Putamen (tissue), 1 donor: ENCODE data around the gene C21orf91.

ENCODE experiments used
- DNase-seq: peaks from one replicate; pipeline ENCODE4 v3.0.0-alpha.2; 2016; ENCODE audit warnings: low spot score

C21orf91 gene

GRCh38 chr21:17797967-17798366 lies 21.2 kb downstream of the C21orf91 start:
- no peak for DNase-seq

- no peak for DNase-seq
Observed at GRCh38 chr21:17796503-17796902, 22.7 kb downstream of the C21orf91 start.

GRCh38 chr21:17796037-17796403 lies 23.1 kb downstream of the C21orf91 start:
- no peak for DNase-seq

GRCh38 chr21:17795146-17796036 lies 23.8 kb downstream of the C21orf91 start:
- no peak for DNase-seq

- no peak for DNase-seq
Observed at GRCh38 chr21:17794518-17795145, 24.5 kb downstream of the C21orf91 start.

- no peak for DNase-seq
Observed at GRCh38 chr21:17793246-17794123, 25.7 kb downstream of the C21orf91 start.

GRCh38 chr21:17789656-17790055 lies 29.5 kb downstream of the C21orf91 start:
- no peak for DNase-seq

GRCh38 chr21:17789069-17789468 lies 30.1 kb downstream of the C21orf91 start:
- DNase-seq = no peak

GRCh38 chr21:17786851-17787181 lies 32.3 kb downstream of the C21orf91 start:
- DNase-seq = no peak

- no peak for DNase-seq
Observed at GRCh38 chr21:17786071-17786850, 32.9 kb downstream of the C21orf91 start.

GRCh38 chr21:17785403-17785788 lies 33.8 kb downstream of the C21orf91 start:
- DNase-seq = no peak

GRCh38 chr21:17784604-17785402 lies 34.4 kb downstream of the C21orf91 start:
- no peak for DNase-seq

- no peak for DNase-seq
Observed at GRCh38 chr21:17784180-17784598, 35.0 kb downstream of the C21orf91 start.

- no peak for DNase-seq
Observed at GRCh38 chr21:17783481-17784179, 35.5 kb downstream of the C21orf91 start.

GRCh38 chr21:17783003-17783402 lies 36.2 kb downstream of the C21orf91 start:
- DNase-seq = no peak

- no peak for DNase-seq
Observed at GRCh38 chr21:17782051-17782450, 37.1 kb downstream of the C21orf91 start.

- no peak for DNase-seq
Observed at GRCh38 chr21:17781524-17781923, 37.6 kb downstream of the C21orf91 start.

- no peak for DNase-seq
Observed at GRCh38 chr21:17780539-17780938, 38.6 kb downstream of the C21orf91 start.

- no peak for DNase-seq
Observed at GRCh38 chr21:17779980-17780379, 39.2 kb downstream of the C21orf91 start.

- no peak for DNase-seq
Observed at GRCh38 chr21:17779496-17779895, 39.7 kb downstream of the C21orf91 start.
